ENCODE results near the gene TMEM248. TPM values are rescaled to one million over a fixed set of nuclear protein-coding genes. Genes with fewer than 3 reads are reported as not detected.

Gene TMEM248
- total and polyA plus RNA-seq, 2 donors (not counting 3 experiments of a cell fraction or from before 2014, with no cell fraction given) = 107 to 220 TPM

DNA sequence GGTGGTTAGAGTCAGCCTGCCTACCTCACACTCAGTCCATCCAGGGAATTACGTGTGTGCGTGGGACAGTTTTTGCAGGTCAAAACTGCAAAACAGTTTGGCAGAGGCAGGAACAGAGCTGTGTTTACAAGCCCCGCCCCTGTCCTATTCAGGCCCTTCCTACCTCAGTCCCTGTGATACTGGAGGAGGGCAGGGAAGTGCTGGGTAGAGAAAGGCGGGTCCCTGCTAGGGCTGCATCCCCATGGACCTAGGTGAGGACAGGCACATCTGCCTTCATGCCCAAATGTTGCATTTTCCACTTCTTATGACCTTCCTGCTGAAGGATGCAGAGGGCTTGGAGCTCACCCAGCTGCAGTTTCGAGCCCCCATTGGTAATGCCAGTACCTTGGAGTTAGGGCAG, 49.3 kb downstream of the TMEM248 start:
- Histone ChIP-seq H3K9me3 (replicated peaks; ENCODE audit: control insufficient read depth, insufficient read depth, low read length) (no peaks in the 10 kb centered on the region), H3K4me3 (replicated peaks in 1 of 3; ENCODE audit: insufficient read depth in 1 of 3, low read depth in 1 of 3, low read length in 3 of 3) (no peak overlapping the region), H3K27me3 (ENCODE audit: control insufficient read depth in 2 of 2, insufficient read depth in 2 of 2, low read length in 2 of 2) (no peaks in the 10 kb centered on the region), H3K9me1 (replicated peaks; ENCODE audit: control insufficient read depth, extremely low read depth, insufficient read depth, low read length) (no peaks in the 10 kb centered on the region), H3K36me3 (ENCODE audit: control insufficient read depth in 2 of 2, extremely low read depth in 1 of 2, insufficient read depth in 2 of 2, low read length in 2 of 2) (no peaks in the 10 kb centered on the region), H3K79me2 (ENCODE audit: control insufficient read depth, insufficient read depth, low read length) (no peaks in the 10 kb centered on the region), H3K27ac (ENCODE audit: insufficient read depth, low read depth, low read length) (no peak overlapping the region), H3K4me1 (ENCODE audit: control insufficient read depth, extremely low read depth, insufficient read depth, low read length) (no peaks in the 10 kb centered on the region), H3K4me2 (ENCODE audit: insufficient read depth, low read length) (no peak overlapping the region), H4K20me1 (replicated peaks; ENCODE audit: control insufficient read depth, extremely low read depth, insufficient read depth, low read length) (no peaks in the 10 kb centered on the region), H3K9ac (replicated peaks; ENCODE audit: extremely low read depth, insufficient read depth, low read length) (no peak overlapping the region), H2AFZ (ENCODE audit: low read depth, low read length) (no peak overlapping the region)
- intact Hi-C loops (cut with micrococcal nuclease) (no loop called here), dilution Hi-C loops (cut with MboI; ENCODE audit: extremely low pct_ligation_motif_present, low sequenced_read_pairs) (no loop called here)
- POLR2A ChIA-PET = no interaction called here
- FAIRE-seq = no peak
- CTCF ChIA-PET = no interaction called here
- DNase-seq (ENCODE audit: low read depth, low spot score) = no peak
- no TSS peak for BruUV-seq (replicated peaks)
- TF ChIP-seq MYC (IDR thresholded peaks at IDR 0.05; ENCODE audit: low read depth, low read length) (no peak), POLR2AphosphoS5 (IDR thresholded peaks at IDR 0.05; ENCODE audit: insufficient read depth, low read depth, low read length) (no peak), MAX (IDR thresholded peaks at IDR 0.05; ENCODE audit: insufficient read depth, insufficient read length) (no peak), EZH2 (IDR thresholded peaks at IDR 0.05; ENCODE audit: borderline replicate concordance, low read depth, low read length, severe bottlenecking) (no peak), JUN (IDR thresholded peaks at IDR 0.05; ENCODE audit: borderline replicate concordance, insufficient read depth, insufficient read length, low read depth) (no peak), FOS (IDR thresholded peaks at IDR 0.05; ENCODE audit: borderline replicate concordance, insufficient read depth, low read length) (no peak), CTCF (IDR thresholded peaks at IDR 0.05; ENCODE audit: extremely low read depth in 1 of 2, insufficient read depth in 1 of 2, low read depth in 1 of 2, low read length in 2 of 2) (no peak), POLR2A (IDR thresholded peaks at IDR 0.05; ENCODE audit: low read depth, low read length) (no peak), GATA2 (IDR thresholded peaks at IDR 0.05; ENCODE audit: insufficient read depth, insufficient read length, low read depth, low read length) (no peak)
